Gastrocnemius medialis (tissue), 4 donors: ENCODE measurements around the gene DKKL1.

Source experiments
- CTCF ChIP-seq, 5 experiments: fragments of 450-650 bp in 3 of 5; fragments of 200-600 bp in 2 of 5; sonication (generic) in 2 of 5; IDR thresholded peaks in 4 of 5; conservative IDR thresholded peaks in 1 of 5; 1 replicate in 4 of 5; 2 replicates in 1 of 5; pipeline ENCODE4 v1.5.1; 2016 to 2019; ENCODE audit warnings: antibody characterized with exemption in 5 of 5, mild to moderate bottlenecking in 3 of 5, moderate library complexity in 3 of 5
- POLR2A ChIP-seq, 2 donors: fragments of 450-650 bp; IDR thresholded peaks; one replicate each; pipeline ENCODE4 v1.6.1; 2017; ENCODE audit warnings: antibody characterized with exemption in 2 of 2, mild to moderate bottlenecking in 2 of 2, moderate library complexity in 2 of 2

- TF ChIP-seq CTCF (IDR thresholded peaks at IDR 0.05 in 4 of 5, conservative IDR thresholded peaks at IDR 0.05 in 1 of 5) (no peak), POLR2A (IDR thresholded peaks at IDR 0.05) (peak in 1 of 2 donors; percentile 6)
Observed at GRCh38 chr19:49339301-49340068, 24.2 kb upstream of the DKKL1 start.
